Choroid plexus epithelial cell (primary cell): ENCODE measurements around the gene ROGDI.

ENCODE experiments used
- DNase-seq: peaks from one replicate; pipeline ENCODE4 v3.0.0-alpha.2; 2010; ENCODE audit warnings: low read depth
- H3K4me3 ChIP-seq: 2 replicates; pipeline ENCODE4 v1.5.1; 2011; ENCODE audit warnings: low read depth, mild to moderate bottlenecking, control low read depth, low read length, moderate library complexity
- TF ChIP-seq, protein P1 (sequence below): conservative IDR thresholded peaks from 2 replicates; pipeline ENCODE4 v1.5.1; 2011; ENCODE audit warnings: low read depth, mild to moderate bottlenecking, control low read depth, inconsistent platforms, low read length, moderate library complexity

Gene ROGDI, protein sequence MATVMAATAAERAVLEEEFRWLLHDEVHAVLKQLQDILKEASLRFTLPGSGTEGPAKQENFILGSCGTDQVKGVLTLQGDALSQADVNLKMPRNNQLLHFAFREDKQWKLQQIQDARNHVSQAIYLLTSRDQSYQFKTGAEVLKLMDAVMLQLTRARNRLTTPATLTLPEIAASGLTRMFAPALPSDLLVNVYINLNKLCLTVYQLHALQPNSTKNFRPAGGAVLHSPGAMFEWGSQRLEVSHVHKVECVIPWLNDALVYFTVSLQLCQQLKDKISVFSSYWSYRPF

GRCh38 chr16:4801962-4802658, at the start of gene ROGDI:
TSS of gene ROGDI (minus strand) at chr16:4802633. CDS start at chr16:4802571, 62 bp downstream.
- peak; percentile 35 for DNase-seq
- peak within 1 kb of the TSS; percentile 81 for H3K4me3 ChIP-seq
- TF ChIP-seq, protein P1, sequence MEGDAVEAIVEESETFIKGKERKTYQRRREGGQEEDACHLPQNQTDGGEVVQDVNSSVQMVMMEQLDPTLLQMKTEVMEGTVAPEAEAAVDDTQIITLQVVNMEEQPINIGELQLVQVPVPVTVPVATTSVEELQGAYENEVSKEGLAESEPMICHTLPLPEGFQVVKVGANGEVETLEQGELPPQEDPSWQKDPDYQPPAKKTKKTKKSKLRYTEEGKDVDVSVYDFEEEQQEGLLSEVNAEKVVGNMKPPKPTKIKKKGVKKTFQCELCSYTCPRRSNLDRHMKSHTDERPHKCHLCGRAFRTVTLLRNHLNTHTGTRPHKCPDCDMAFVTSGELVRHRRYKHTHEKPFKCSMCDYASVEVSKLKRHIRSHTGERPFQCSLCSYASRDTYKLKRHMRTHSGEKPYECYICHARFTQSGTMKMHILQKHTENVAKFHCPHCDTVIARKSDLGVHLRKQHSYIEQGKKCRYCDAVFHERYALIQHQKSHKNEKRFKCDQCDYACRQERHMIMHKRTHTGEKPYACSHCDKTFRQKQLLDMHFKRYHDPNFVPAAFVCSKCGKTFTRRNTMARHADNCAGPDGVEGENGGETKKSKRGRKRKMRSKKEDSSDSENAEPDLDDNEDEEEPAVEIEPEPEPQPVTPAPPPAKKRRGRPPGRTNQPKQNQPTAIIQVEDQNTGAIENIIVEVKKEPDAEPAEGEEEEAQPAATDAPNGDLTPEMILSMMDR, result no peak

DNA sequence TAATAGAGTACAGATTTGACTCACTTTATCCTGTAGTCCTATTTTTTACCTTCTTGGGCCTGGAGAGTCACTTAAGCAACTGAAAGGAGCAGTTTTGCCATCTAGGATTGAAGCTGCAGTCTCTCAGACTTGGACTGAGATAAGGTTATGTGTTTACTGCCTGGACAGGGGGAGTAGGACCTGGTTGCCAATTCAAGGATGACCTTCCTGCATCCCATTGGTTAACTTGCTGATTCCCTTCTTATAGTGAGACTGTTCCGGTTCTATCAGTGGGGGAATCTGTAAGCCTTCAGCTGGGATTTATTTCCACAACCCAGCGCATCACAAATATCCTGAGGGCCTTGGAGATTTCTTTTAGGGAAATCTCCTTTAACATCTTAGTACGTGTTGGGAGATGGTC, 47.8 kb upstream of the ROGDI start:
- peak; percentile 11 for DNase-seq
- H3K4me3 ChIP-seq, result peak overlapping the region; percentile 29
- TF ChIP-seq, protein P1, result no peak

GRCh38 chr16:4847774-4848587, 45.5 kb upstream of the ROGDI start:
- peak; percentile 58 for DNase-seq
- TF ChIP-seq, protein P1, result no peak
- peak overlapping the region; percentile 94 for H3K4me3 ChIP-seq

GRCh38 chr16:4846901-4847773, 44.7 kb upstream of the ROGDI start, which contains the start of the genes GLYR1 and UBN1:
TSS of gene GLYR1 (minus strand) at chr16:4847288. CDS start at chr16:4847265, 23 bp downstream.
TSS of gene UBN1 (plus strand) at chr16:4847481. CDS start at chr16:4852918, 5,437 bp downstream.
- peak; percentile 98 for DNase-seq
- TF ChIP-seq, protein P1, result no peak
- H3K4me3 ChIP-seq, result peak within 1 kb of the TSS; percentile 94

GRCh38 chr16:4846503-4846900, 44.1 kb upstream of the ROGDI start:
- peak; percentile 64 for DNase-seq
- TF ChIP-seq, protein P1, result no peak
- peak overlapping the region; percentile 94 for H3K4me3 ChIP-seq

- TF ChIP-seq, protein P1, result no peak
- no peak overlapping the region for H3K4me3 ChIP-seq
- DNase-seq, result no peak
Measured at GRCh38 chr16:4840984-4841383, 38.6 kb upstream of the ROGDI start.
